Embryonic facial prominence (tissue), 1 donor: ENCODE data around the gene TYSND1.
"Not testable (repeated sequence)": the region's sequence is repeated elsewhere in the genome, so short reads cannot be mapped to it uniquely, and the experiment has no call there.

ENCODE experiments used
- DNase-seq: peaks from one replicate; pipeline ENCODE4 v3.0.0-alpha.2; 2016; ENCODE audit errors: extremely low spot score

The TYSND1 gene

GRCh38 chr10:70146489-70147258 is at the start of gene TYSND1:
Gene TYSND1 (minus strand): TSS chr10:70146700. CDS start chr10:70146586, 114 bp downstream.
- DNase-seq, result peak; percentile 96

GRCh38 chr10:70193391-70193844 is 46.9 kb upstream of the TYSND1 start:
- no peak for DNase-seq

DNA sequence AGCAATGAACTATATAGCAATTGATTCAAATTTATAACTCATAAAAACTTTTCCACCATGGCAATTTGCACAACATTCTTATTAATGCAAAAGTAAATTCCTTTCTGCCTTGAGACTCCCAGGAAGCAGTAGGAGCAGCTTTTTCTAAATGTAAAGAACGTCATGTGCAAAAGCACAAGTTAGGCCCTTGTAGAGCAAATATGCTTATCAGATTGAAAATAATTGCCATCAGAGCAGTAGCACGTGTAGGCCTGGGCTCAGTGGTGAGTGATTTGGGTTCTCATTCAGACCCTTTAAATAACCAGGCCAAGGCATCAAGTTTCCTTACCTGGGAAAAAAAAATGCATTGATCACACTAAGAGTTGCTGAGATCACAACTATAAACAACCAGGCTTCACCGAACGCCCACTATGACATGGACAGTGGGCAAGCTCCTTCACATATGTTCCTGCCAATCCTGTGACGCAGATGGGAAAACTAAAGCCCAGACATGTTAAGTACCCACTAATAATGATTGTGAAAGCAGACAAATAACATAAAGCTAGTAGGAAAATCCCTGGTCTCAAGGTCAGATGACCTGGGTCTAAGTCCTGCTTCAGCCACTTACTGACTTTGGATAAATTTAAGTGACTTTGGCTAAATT is 45.9 kb upstream of the TYSND1 start:
- no peak for DNase-seq

- DNase-seq, result peak; percentile 8
Measured at GRCh38 chr10:70191972-70192305, 45.4 kb upstream of the TYSND1 start.

GRCh38 chr10:70191161-70191971 is 44.9 kb upstream of the TYSND1 start:
- no peak for DNase-seq

- DNase-seq, result no peak
Measured at GRCh38 chr10:70190581-70190980, 44.1 kb upstream of the TYSND1 start.

DNA sequence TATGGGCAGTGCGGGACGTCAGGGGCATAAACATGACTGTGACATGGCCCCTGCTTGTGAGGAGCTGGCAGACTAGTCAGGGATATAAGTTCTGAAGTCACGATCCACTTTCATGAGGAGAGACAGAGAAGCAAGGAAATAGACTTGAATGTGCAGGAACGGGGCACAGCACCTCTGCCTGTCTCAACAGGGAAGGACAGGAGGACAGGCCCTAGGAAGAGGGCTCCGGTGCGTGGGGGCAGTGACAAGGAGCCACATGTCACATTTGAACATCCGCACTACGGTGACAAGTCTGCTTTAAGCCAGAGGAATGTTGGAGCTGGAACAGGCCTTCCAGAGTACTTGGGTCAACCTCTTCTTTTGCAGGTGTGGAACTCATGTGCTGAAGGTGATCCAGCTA is 43.6 kb upstream of the TYSND1 start:
- DNase-seq, result no peak

GRCh38 chr10:70188768-70189167 is 42.3 kb upstream of the TYSND1 start:
- no peak for DNase-seq

GRCh38 chr10:70186571-70186970 is 40.1 kb upstream of the TYSND1 start:
- no peak for DNase-seq

DNA sequence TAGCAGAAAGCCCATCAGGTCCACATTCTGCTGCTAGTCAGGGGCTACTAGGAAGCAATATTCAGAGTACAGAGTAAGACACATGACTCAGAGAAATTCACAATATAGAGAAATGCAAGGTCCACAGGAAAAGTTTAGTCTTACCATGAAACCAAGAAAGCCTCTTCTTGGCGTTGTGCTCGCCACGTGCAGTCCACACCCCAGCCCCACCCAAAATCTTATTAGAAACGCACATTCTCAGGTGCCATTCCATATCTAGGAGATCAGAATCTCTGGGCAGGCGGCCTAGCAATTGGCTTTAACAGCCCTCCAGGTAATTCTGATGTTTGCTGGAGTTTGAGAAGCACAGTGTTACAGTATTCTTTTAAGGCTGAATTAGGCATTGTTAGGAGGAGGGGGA is 39.6 kb upstream of the TYSND1 start:
- DNase-seq, result no peak

DNA sequence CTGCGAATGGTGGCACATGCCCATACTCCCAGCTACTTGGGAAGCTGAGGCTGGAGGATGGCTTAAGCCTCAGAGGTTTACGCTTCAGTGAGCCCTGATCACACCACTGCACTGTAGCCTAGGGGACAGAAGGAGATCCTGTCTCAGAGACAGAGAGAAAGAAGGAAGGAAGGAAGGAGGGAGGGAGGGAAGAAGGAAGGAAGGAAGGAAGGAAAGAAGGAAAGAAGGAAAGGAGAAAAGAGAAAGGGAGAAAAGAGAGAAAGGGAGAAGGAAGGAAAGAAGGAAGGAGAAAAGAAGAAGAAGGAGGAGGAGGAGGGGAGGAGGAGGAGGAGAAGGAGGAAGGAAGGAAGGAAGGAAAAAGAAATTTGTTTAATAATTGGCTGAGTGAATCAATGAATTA is 36.8 kb upstream of the TYSND1 start:
- DNase-seq, result no peak

GRCh38 chr10:70179209-70179608 is 32.7 kb upstream of the TYSND1 start:
- DNase-seq, result not testable (repeated sequence)

DNA sequence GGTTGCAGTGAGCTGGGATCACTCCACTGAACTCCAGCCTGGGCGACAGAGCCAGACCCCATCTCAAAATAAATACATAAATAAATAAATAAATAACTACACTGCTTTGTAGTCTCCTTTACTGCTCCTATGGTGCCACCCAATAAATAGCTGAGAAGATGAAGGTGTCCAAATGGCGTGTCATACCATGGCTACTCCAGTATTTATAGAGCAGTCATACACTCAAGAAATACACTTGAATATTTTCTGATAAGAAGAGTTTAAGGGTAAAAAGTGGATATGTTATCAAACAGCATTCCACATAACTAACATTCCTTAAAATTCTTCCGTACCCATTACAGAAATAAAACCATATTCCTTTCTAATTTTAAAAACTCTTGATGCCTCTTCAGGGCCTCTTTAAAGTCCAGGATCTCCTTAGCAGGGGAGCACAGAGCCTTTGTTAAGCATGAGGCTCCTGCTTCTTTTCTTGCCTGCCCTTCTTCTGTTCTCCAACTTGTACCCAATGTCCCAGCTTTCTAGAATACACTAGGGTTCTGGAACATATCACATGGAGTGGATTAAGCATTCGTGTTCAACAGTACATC is 31.7 kb upstream of the TYSND1 start:
- no peak for DNase-seq

GRCh38 chr10:70176441-70176840 is 29.9 kb upstream of the TYSND1 start:
- DNase-seq, result no peak

- no peak for DNase-seq
Measured at GRCh38 chr10:70175516-70175915, 29.0 kb upstream of the TYSND1 start.

- DNase-seq, result no peak
Measured at GRCh38 chr10:70174058-70174741, 27.7 kb upstream of the TYSND1 start.

DNA sequence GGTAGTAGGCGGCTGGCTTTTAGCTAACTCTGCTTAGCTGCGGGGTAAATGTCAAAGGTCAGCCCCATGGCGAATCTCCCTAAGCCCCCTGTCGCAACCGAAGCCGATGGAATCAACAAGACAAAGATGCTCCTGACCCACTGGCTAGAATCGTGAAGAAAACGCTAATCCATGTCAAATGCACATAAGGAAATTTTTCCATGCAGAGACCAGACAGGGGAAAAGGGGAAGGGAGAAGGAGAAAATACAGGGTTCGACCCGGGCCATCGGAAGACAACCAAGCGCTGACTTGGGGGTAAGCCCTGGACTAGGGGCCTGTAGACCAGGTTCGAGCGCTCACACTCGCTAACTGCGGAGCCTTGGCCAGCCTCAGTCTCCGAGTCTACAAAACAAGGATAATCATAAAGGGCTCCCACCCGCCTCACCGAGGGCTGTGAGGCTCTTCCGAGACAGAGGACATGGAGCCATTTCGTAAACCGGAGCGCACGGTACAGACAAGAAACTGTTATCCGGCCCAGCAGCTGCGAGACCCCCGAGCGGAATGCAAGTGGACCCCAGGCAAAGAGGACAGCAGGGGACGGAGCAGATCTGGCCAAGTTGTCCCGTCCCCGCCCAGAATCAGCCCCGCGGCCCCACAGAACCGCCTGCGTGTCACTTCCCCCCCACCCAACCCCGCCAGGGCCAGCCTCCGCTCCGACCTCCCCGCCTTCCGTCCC is 23.3 kb upstream of the TYSND1 start:
- no peak for DNase-seq

- DNase-seq, result no peak
Measured at GRCh38 chr10:70169011-70169410, 22.5 kb upstream of the TYSND1 start.

DNA sequence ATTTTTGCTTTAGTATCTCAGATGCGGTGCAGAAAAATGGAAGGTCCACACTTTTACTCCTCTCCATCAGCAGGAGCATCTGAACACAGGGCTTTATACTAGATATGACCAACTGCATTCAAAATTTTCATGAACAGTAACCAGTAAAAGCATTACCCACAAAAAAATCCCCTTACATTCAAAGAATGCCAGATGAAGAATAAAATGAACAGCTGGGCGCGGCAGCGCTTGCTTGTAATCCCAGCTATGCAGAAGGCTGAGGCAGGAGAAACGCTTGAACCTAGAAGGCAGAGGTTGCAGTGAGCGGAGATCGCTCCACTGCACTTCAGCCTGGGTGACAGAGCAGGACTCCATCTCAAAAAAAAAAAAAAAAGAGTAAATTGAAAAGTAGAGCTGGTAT is 20.7 kb upstream of the TYSND1 start:
- no peak for DNase-seq

DNA sequence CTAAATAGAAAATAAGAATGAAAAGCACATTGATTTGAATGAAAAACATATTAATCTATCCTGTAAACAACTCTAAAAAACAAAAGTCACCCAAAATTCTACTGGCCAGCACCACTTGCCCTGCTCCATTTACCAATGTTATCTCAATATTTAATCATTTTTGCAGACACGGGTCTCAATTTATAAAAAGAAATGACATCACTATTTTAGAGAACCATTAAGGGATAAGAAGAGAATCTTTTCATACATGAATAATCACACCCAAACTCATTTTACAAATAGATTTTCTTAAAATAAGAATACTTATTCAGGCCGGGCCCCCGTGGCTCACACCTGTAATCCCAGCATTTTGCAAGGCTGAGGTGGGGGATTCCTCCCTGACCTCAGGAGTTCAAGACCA is 19.9 kb upstream of the TYSND1 start:
- DNase-seq, result no peak

DNA sequence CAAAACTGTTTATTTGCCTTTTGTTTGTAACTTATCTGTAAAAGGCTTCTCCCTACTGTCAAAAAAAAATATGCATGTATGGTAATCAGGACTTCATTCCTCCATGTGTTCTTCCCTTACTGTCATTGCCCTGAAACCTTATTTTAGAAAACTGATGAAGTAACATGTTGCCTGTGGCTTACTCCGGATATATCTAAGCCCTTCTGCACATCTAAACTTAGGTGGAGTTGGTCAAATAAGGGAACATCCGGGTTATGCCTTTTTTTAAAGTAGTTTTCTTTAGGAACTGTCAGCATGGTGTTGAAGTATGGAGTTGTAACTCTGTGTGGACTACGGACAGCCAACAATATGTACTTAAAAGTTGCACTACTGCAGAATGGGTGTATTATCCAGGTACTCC is 17.7 kb upstream of the TYSND1 start:
- DNase-seq, result no peak
